Ovary (tissue), 3 donors: ENCODE data around the gene CIDEC.
A peak's percentile ranks its signal among the peaks of the same experiment; 100 is the strongest.
"Not testable (repeated sequence)": the region's sequence is repeated elsewhere in the genome, so short reads cannot be mapped to it uniquely, and the experiment has no call there.

ENCODE experiments used
- EP300 ChIP-seq: sonication (generic); formaldehyde crosslinking; IDR thresholded peaks from one replicate; pipeline ENCODE4 v1.6.1; 2017; ENCODE audit warnings: antibody characterized with exemption
- POLR2A ChIP-seq: fragments of 450-650 bp; IDR thresholded peaks from one replicate; pipeline ENCODE4 v1.6.1; 2017; ENCODE audit warnings: antibody characterized with exemption, mild to moderate bottlenecking, moderate library complexity
- TF ChIP-seq, protein P1 (sequence below), 3 donors: fragments of 450-650 bp in 2 of 3; fragments of 200-600 bp in 1 of 3; IDR thresholded peaks; one replicate each; pipeline versions ENCODE4 v1.5.1 to v1.8.0; 2016 to 2022; ENCODE audit warnings: antibody characterized with exemption in 3 of 3, mild to moderate bottlenecking in 1 of 3
- donor health status: DM: no; HTN: no; CAD: no.

DNA sequence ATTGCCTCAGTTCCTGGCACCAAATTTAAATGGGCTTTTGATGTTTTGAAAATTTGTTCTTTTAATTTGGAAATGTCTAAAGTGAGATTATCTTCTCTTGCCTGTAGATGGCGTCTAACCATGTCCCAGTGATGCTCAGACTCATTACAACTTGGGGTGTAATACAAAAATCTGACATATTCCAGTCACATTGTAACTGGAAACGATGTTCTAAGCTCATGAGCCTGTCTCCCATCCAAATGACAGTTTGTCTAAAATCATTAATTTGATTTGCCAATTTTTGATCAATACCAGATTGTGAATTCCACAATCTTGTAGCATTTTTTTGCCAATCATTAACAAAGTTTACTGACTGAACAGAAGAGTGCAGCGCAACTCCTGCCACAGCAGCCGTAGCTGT, 31.2 kb downstream of the CIDEC start:
- not testable (repeated sequence) for TF ChIP-seq POLR2A, EP300
- TF ChIP-seq, protein P1, sequence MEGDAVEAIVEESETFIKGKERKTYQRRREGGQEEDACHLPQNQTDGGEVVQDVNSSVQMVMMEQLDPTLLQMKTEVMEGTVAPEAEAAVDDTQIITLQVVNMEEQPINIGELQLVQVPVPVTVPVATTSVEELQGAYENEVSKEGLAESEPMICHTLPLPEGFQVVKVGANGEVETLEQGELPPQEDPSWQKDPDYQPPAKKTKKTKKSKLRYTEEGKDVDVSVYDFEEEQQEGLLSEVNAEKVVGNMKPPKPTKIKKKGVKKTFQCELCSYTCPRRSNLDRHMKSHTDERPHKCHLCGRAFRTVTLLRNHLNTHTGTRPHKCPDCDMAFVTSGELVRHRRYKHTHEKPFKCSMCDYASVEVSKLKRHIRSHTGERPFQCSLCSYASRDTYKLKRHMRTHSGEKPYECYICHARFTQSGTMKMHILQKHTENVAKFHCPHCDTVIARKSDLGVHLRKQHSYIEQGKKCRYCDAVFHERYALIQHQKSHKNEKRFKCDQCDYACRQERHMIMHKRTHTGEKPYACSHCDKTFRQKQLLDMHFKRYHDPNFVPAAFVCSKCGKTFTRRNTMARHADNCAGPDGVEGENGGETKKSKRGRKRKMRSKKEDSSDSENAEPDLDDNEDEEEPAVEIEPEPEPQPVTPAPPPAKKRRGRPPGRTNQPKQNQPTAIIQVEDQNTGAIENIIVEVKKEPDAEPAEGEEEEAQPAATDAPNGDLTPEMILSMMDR (IDR thresholded peaks at IDR 0.05), result peak in 1 of 3 donors; percentile 49
